Nucleus accumbens (tissue), 56 donors: ENCODE results near the gene PCYT2.
"Not testable (repeated sequence)": the region's sequence is repeated elsewhere in the genome, so short reads cannot be mapped to it uniquely, and the experiment has no call there.

ENCODE experiments used
- DNase-seq, 56 donors: peaks; one replicate each; lab custom pipeline; 2025; lab: John Stamatoyannopoulos, UW

The PCYT2 gene

GRCh38 chr17:81928544-81929252 lies 17.5 kb upstream of the PCYT2 start:
- DNase-seq: no peak

- peak in 55 of 56 donors; percentile 45 to 94 (median 84) for DNase-seq
These were observed 16.7 kb upstream of the PCYT2 start, which contains the start of gene MAFG for GRCh38 chr17:81927653-81928543. MAFG (minus strand) TSS chr17:81927735; CDS start chr17:81923185, 4,550 bp downstream.

GRCh38 chr17:81927152-81927652 lies 16.0 kb upstream of the PCYT2 start:
- peak in 2 of 56 donors; percentile 58 to 60 for DNase-seq

- peak in 32 of 56 donors; percentile 11 to 66 (median 36) for DNase-seq
These were observed 15.4 kb upstream of the PCYT2 start for GRCh38 chr17:81926451-81927151.

GRCh38 chr17:81925860-81926450 lies 14.8 kb upstream of the PCYT2 start:
- DNase-seq: no peak

GRCh38 chr17:81924557-81925532 lies 13.6 kb upstream of the PCYT2 start:
- DNase-seq: no peak

- peak in 27 of 56 donors; percentile 5 to 65 (median 31) for DNase-seq
These were observed 12.4 kb upstream of the PCYT2 start for GRCh38 chr17:81923302-81924260.

- DNase-seq: no peak
These were observed 11.5 kb upstream of the PCYT2 start for GRCh38 chr17:81922566-81923301.

GRCh38 chr17:81921996-81922565 lies 10.9 kb upstream of the PCYT2 start:
- DNase-seq: no peak

- DNase-seq: no peak
These were observed 10.3 kb upstream of the PCYT2 start for GRCh38 chr17:81921537-81921862.

- peak in 3 of 56 donors; percentile 17 to 35 (median 24) for DNase-seq
These were observed 9.7 kb upstream of the PCYT2 start for GRCh38 chr17:81920612-81921536.

GRCh38 chr17:81918832-81919545 lies 7.8 kb upstream of the PCYT2 start:
- no peak for DNase-seq

GRCh38 chr17:81918333-81918669 lies 7.1 kb upstream of the PCYT2 start:
- not testable (repeated sequence) for DNase-seq

GRCh38 chr17:81917565-81918332 lies 6.5 kb upstream of the PCYT2 start, which contains the start of gene SIRT7:
SIRT7 (minus strand) TSS chr17:81918176; CDS start chr17:81918131, 45 bp downstream.
- peak in 53 of 56 donors; percentile 22 to 91 (median 76) for DNase-seq
